GM12878 (cell line): ENCODE measurements around the gene XYLB. TPM values are rescaled to one million over a fixed set of nuclear protein-coding genes. Genes with fewer than 3 reads are reported as not detected.

Source experiments
- ATAC-seq: fragments of 200-7000 bp; cut with Tn5 transposase; 3 replicates; pipeline ENCODE4 v1.9.1; 2020; ENCODE audit warnings: mild to moderate bottlenecking, moderate library complexity
- BruUV-seq: library from RNA; stranded (reverse); fragments of 400-500 nt; replicated peaks from 2 replicates; lab custom pipeline; 2021; lab: Mats Ljungman, UMichigan
- CTCF ChIA-PET: fragments of 300-600 bp; sonication (Branson Sonifier 250); formaldehyde crosslinking; extraction: SDS; loops from one replicate; lab custom pipeline; 2021; ENCODE audit warnings: inconsistent platforms; lab: Yijun Ruan, JAX
- POLR2A ChIA-PET: fragments of 350-600 bp; formaldehyde crosslinking; extraction: SDS; loops from one replicate; lab custom pipeline; 2021; ENCODE audit warnings: inconsistent platforms; lab: Charles Lee
- RAD21 ChIA-PET: fragments of 300-600 bp; sonication (Branson Sonifier 250); formaldehyde crosslinking; loops from one replicate; lab custom pipeline; 2023; ENCODE audit warnings: antibody characterized with exemption; ENCODE audit not compliant: unreplicated experiment; lab: Charles Lee
- SMC1A ChIA-PET: fragments of 300-600 bp; sonication (Branson Sonifier 250); formaldehyde crosslinking; loops from one replicate; lab custom pipeline; 2023; ENCODE audit not compliant: unreplicated experiment, uncharacterized antibody; lab: Charles Lee
- DNase-seq: peaks from one replicate; pipeline ENCODE4 v3.0.0-alpha.2; 2011; ENCODE audit warnings: low read depth, low spot score
- FAIRE-seq: peaks from 3 replicates; lab custom pipeline; 2011; peaks lifted over from hg19 to GRCh38; lab: Jason Lieb, UNC
- H2AFZ ChIP-seq: 2 replicates; pipeline ENCODE4 v1.6.0; 2011; ENCODE audit warnings: low read depth, low read length, control low read depth; ENCODE audit not compliant: control insufficient read depth
- H3K27ac ChIP-seq: 2 replicates; pipeline ENCODE4 v1.5.1; 2011; ENCODE audit warnings: control low read depth; ENCODE audit not compliant: control insufficient read depth, insufficient read depth
- H3K27me3 ChIP-seq, 2 experiments: replicated peaks in 1 of 2; 2 replicates each; pipeline versions ENCODE4 v1.6.0 to v1.6.1; 2011; ENCODE audit warnings: low read length in 1 of 2; ENCODE audit not compliant: control insufficient read depth in 2 of 2, insufficient read depth in 2 of 2
- H3K36me3 ChIP-seq, 2 experiments: 2 replicates each; pipeline ENCODE4 v1.5.1; 2011; ENCODE audit warnings: low read length in 1 of 2; ENCODE audit not compliant: control insufficient read depth in 2 of 2, insufficient read depth in 2 of 2
- H3K4me1 ChIP-seq: 2 replicates; pipeline ENCODE4 v1.6.1; 2011; ENCODE audit warnings: mild to moderate bottlenecking, low read length, moderate library complexity, mixed read lengths; ENCODE audit not compliant: control insufficient read depth, insufficient read depth
- H3K4me2 ChIP-seq: 2 replicates; pipeline ENCODE4 v1.6.0; 2011; ENCODE audit warnings: control low read depth; ENCODE audit not compliant: control insufficient read depth, insufficient read depth
- H3K4me3 ChIP-seq: fragments of 200-600 bp; sonication (generic); 2 replicates; pipeline ENCODE4 v1.5.1; 2016
- H3K79me2 ChIP-seq: 2 replicates; pipeline ENCODE4 v1.6.0; 2011; ENCODE audit warnings: low read length; ENCODE audit not compliant: control insufficient read depth, insufficient read depth
- H3K9ac ChIP-seq: 2 replicates; pipeline ENCODE4 v1.8.0; 2011; ENCODE audit warnings: low read length, control low read depth, mixed read lengths; ENCODE audit not compliant: control insufficient read depth, insufficient read depth
- H3K9me3 ChIP-seq: replicated peaks from 3 replicates; pipeline ENCODE4 v1.5.1; 2011; ENCODE audit warnings: mild to moderate bottlenecking, low read length; ENCODE audit not compliant: control insufficient read depth, insufficient read depth
- H4K20me1 ChIP-seq: 2 replicates; pipeline ENCODE4 v1.6.0; 2011; ENCODE audit not compliant: control insufficient read depth, insufficient read depth
- BHLHE40 ChIP-seq, 2 experiments: fragments of 450-650 bp in 1 of 2; IDR thresholded peaks; 2 replicates each; pipeline ENCODE4 v1.6.1; 2011 to 2017; ENCODE audit warnings: low read depth in 2 of 2, borderline replicate concordance in 1 of 2, improper control_type of control experiment in 1 of 2, low read length in 1 of 2, mild to moderate bottlenecking in 1 of 2
- BRCA1 ChIP-seq: IDR thresholded peaks from 2 replicates; pipeline ENCODE4 v1.6.1; 2011; ENCODE audit warnings: low read depth, low read length, improper control_type of control experiment
- CEBPB ChIP-seq, 2 experiments: fragments of 150-350 bp in 1 of 2; IDR thresholded peaks; 2 replicates each; pipeline ENCODE4 v1.6.1; 2012 to 2014; ENCODE audit warnings: low read depth in 2 of 2, low read length in 2 of 2, borderline replicate concordance in 1 of 2, inconsistent platforms in 1 of 2
- CHD2 ChIP-seq: IDR thresholded peaks from 2 replicates; pipeline ENCODE4 v1.6.1; 2011; ENCODE audit warnings: low read depth, low read length, improper control_type of control experiment, borderline replicate concordance
- EZH2 ChIP-seq: IDR thresholded peaks from 2 replicates; pipeline ENCODE4 v1.6.1; 2012; ENCODE audit warnings: low read depth, mild to moderate bottlenecking, control low read depth, inconsistent platforms, low read length, borderline replicate concordance; ENCODE audit not compliant: control insufficient read depth
- HDGF ChIP-seq: fragments of 450-650 bp; IDR thresholded peaks from 2 replicates; pipeline ENCODE4 v1.6.1; 2016; ENCODE audit warnings: antibody characterized with exemption
- IKZF1 ChIP-seq: fragments of 450-650 bp; conservative IDR thresholded peaks from 2 replicates; pipeline ENCODE4 v1.6.1; 2017; ENCODE audit warnings: antibody characterized with exemption, mild to moderate bottlenecking
- IRF4 ChIP-seq: IDR thresholded peaks from 2 replicates; pipeline ENCODE4 v1.6.1; 2011; ENCODE audit warnings: low read depth, low read length
- JUNB ChIP-seq: IDR thresholded peaks from 2 replicates; pipeline ENCODE4 v1.6.1; 2016; ENCODE audit warnings: antibody characterized with exemption, mild to moderate bottlenecking
- NFIC ChIP-seq: IDR thresholded peaks from 2 replicates; pipeline ENCODE4 v1.6.1; 2012; ENCODE audit warnings: low read depth, mild to moderate bottlenecking, inconsistent platforms, low read length, moderate library complexity
- RAD21 ChIP-seq: IDR thresholded peaks from 2 replicates; pipeline ENCODE4 v1.6.1; 2011; ENCODE audit warnings: mild to moderate bottlenecking, low read depth, low read length, moderate library complexity; ENCODE audit not compliant: insufficient read depth
- RCOR1 ChIP-seq: conservative IDR thresholded peaks from 2 replicates; pipeline ENCODE4 v1.6.1; 2012; ENCODE audit warnings: low read depth, low read length, improper control_type of control experiment
- ZNF24 ChIP-seq: fragments of 450-650 bp; IDR thresholded peaks from 2 replicates; pipeline ENCODE4 v1.6.1; 2017; ENCODE audit warnings: antibody characterized with exemption, mild to moderate bottlenecking
- WGBS: methylation state at CpG from one replicate; pipeline ENCODE4 v1.1.6; 2016; ENCODE audit warnings: low lambda C conversion rate; ENCODE audit not compliant: insufficient replicate concordance, insufficient coverage; ENCODE audit errors: missing lambda C conversion rate; 5-methylcytosine and 5-hydroxymethylcytosine counted together
- in situ Hi-C: fragments of 300-500 bp; cut with MboI; formaldehyde crosslinking; loops from 9 replicates; pipeline ENCODE4 v1.14.3; 2018; ENCODE audit warnings: mixed read lengths
- intact Hi-C: fragments of 100-400 bp; cut with micrococcal nuclease; formaldehyde crosslinking; loops from one replicate; pipeline ENCODE4 v1.14.2; 2022; ENCODE audit not compliant: unreplicated experiment
- polyA plus RNA-seq, 11 experiments: library from polyadenylated mRNA; depleted of rRNA in 4 of 11; unstranded in 6 of 11; stranded (reverse) in 5 of 11; fragments of >200 nt; fragmentation: Nextera tagmentation in 4 of 11; fragmentation: Illumina TruSeq in 1 of 11; extraction: Ambion mirVana in 4 of 11; extraction: Trizol in 1 of 11; gene quantifications; 1 replicate in 1 of 11; 2 replicates in 10 of 11; pipeline versions ENCODE4 v1.2.1 to v1.2.3, GENCODE V29; 2011 to 2016; ENCODE audit warnings: inconsistent platforms in 2 of 11, missing spikeins in 2 of 11, low read depth in 1 of 11
- total RNA-seq, 4 experiments: library from RNA; depleted of rRNA in 3 of 4; stranded (reverse); fragments of >200 nt in 3 of 4; fragmentation: Illumina TruSeq in 1 of 4; extraction: Trizol in 1 of 4; gene quantifications; 2 replicates each; pipeline versions ENCODE4 v1.2.1 to v1.2.3, GENCODE V29; 2013 to 2021
- TF ChIP-seq, protein P1 (sequence below): IDR thresholded peaks from 2 replicates; pipeline ENCODE4 v1.6.1; 2011; ENCODE audit warnings: low read depth, mild to moderate bottlenecking, low read length, moderate library complexity, borderline replicate concordance; ENCODE audit errors: extremely low read depth
- TF ChIP-seq, protein P2 (sequence below): fragments of 150-350 bp; IDR thresholded peaks from 2 replicates; pipeline ENCODE4 v1.6.1; 2016; ENCODE audit warnings: low read depth, low read length
- TF ChIP-seq, protein P3 (sequence below), 3 experiments: IDR thresholded peaks in 2 of 3; conservative IDR thresholded peaks in 1 of 3; 2 replicates each; pipeline ENCODE4 v1.5.1; 2011; ENCODE audit warnings: low read depth in 3 of 3, low read length in 3 of 3, mild to moderate bottlenecking in 3 of 3, control low read depth in 2 of 3, moderate library complexity in 2 of 3, inconsistent platforms in 1 of 3, mixed read lengths in 1 of 3; ENCODE audit not compliant: control insufficient read depth in 2 of 3, insufficient read depth in 1 of 3; ENCODE audit errors: extremely low read depth in 1 of 3
- TF ChIP-seq, protein P4 (sequence below): fragments of 450-650 bp; IDR thresholded peaks from 2 replicates; pipeline ENCODE4 v1.6.1; 2016; ENCODE audit warnings: mild to moderate bottlenecking

The XYLB gene
- total and polyA plus RNA-seq, 10 of the 15 experiments (the other 5 are each of a cell fraction or from before 2014, with no cell fraction given) = 0.60 to 6.1 (median 3.5) TPM

DNA sequence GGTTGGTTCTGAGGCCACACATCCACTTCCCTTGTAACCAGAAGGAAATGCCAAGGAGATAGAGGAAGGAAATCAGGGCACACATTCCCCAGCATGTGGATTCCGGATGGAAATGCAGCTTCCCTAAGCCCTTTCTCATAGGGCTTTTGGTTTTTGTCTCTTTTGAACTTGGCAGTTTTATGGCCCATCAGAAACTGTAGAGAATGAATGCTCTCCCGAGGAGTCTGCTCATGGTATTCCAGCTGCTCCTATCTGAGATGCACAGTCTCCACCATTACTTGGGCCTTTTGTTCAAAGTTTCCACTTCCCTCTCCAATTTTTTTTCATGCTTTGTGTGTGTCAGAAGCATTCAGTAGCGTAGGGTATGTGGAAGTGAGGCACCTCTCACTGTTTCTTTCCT lies 21.2 kb downstream of the XYLB start:
- FAIRE-seq (no peak), DNase-seq (no peak), ATAC-seq (no peak)
- ChIA-PET SMC1A (no interaction called here), RAD21 (no interaction called here), CTCF (no interaction called here), POLR2A (no interaction called here)
- Histone ChIP-seq H3K27me3 (no peaks in the 10 kb centered on the region), H3K27ac (no peak overlapping the region), H2AFZ (no peak overlapping the region), H3K79me2 (no peaks in the 10 kb centered on the region), H3K36me3 (peaks cover 0 to 8% of the 10 kb centered on the region in 2 experiments; a peak in 3 of 4 replicates), H3K4me3 (no peak overlapping the region), H3K4me1 (no peaks in the 10 kb centered on the region), H4K20me1 (no peaks in the 10 kb centered on the region), H3K9me3 (no peaks in the 10 kb centered on the region), H3K9ac (no peak overlapping the region), H3K4me2 (no peak overlapping the region)
- BruUV-seq = no TSS peak
- WGBS = 91% methylated on average over 3 of the region's 3 CpGs
- in situ Hi-C loops (no loop called here), intact Hi-C loops (loop anchor here (5.0 kb wide), 1 partner anchor 115 kb away; no protein-coding TSS in a partner anchor)
- no peak for TF ChIP-seq BRCA1
- no peak for TF ChIP-seq BHLHE40 (IDR thresholded peaks at IDR 0.05; ENCODE audit: borderline replicate concordance in 1 of 2, low read depth in 2 of 2, low read length in 1 of 2)
- no peak for TF ChIP-seq JUNB
- TF ChIP-seq, protein P1, sequence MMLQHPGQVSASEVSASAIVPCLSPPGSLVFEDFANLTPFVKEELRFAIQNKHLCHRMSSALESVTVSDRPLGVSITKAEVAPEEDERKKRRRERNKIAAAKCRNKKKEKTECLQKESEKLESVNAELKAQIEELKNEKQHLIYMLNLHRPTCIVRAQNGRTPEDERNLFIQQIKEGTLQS = no peak
- TF ChIP-seq CHD2 = no peak
- no peak for TF ChIP-seq HDGF
- TF ChIP-seq CEBPB (IDR thresholded peaks at IDR 0.05; ENCODE audit: borderline replicate concordance in 1 of 2, low read depth in 2 of 2, low read length in 2 of 2) = no peak
- no peak for TF ChIP-seq IKZF1
- TF ChIP-seq, protein P2, sequence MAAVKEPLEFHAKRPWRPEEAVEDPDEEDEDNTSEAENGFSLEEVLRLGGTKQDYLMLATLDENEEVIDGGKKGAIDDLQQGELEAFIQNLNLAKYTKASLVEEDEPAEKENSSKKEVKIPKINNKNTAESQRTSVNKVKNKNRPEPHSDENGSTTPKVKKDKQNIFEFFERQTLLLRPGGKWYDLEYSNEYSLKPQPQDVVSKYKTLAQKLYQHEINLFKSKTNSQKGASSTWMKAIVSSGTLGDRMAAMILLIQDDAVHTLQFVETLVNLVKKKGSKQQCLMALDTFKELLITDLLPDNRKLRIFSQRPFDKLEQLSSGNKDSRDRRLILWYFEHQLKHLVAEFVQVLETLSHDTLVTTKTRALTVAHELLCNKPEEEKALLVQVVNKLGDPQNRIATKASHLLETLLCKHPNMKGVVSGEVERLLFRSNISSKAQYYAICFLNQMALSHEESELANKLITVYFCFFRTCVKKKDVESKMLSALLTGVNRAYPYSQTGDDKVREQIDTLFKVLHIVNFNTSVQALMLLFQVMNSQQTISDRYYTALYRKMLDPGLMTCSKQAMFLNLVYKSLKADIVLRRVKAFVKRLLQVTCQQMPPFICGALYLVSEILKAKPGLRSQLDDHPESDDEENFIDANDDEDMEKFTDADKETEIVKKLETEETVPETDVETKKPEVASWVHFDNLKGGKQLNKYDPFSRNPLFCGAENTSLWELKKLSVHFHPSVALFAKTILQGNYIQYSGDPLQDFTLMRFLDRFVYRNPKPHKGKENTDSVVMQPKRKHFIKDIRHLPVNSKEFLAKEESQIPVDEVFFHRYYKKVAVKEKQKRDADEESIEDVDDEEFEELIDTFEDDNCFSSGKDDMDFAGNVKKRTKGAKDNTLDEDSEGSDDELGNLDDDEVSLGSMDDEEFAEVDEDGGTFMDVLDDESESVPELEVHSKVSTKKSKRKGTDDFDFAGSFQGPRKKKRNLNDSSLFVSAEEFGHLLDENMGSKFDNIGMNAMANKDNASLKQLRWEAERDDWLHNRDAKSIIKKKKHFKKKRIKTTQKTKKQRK = no peak
- TF ChIP-seq ZNF24 = no peak
- TF ChIP-seq, protein P3, sequence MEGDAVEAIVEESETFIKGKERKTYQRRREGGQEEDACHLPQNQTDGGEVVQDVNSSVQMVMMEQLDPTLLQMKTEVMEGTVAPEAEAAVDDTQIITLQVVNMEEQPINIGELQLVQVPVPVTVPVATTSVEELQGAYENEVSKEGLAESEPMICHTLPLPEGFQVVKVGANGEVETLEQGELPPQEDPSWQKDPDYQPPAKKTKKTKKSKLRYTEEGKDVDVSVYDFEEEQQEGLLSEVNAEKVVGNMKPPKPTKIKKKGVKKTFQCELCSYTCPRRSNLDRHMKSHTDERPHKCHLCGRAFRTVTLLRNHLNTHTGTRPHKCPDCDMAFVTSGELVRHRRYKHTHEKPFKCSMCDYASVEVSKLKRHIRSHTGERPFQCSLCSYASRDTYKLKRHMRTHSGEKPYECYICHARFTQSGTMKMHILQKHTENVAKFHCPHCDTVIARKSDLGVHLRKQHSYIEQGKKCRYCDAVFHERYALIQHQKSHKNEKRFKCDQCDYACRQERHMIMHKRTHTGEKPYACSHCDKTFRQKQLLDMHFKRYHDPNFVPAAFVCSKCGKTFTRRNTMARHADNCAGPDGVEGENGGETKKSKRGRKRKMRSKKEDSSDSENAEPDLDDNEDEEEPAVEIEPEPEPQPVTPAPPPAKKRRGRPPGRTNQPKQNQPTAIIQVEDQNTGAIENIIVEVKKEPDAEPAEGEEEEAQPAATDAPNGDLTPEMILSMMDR (IDR thresholded peaks at IDR 0.05 in 2 of 3, conservative IDR thresholded peaks at IDR 0.05 in 1 of 3; ENCODE audit: control insufficient read depth in 2 of 3, extremely low read depth in 1 of 3, insufficient read depth in 1 of 3, low read depth in 3 of 3, low read length in 3 of 3) = no peak
- TF ChIP-seq IRF4 = no peak
- TF ChIP-seq, protein P4, sequence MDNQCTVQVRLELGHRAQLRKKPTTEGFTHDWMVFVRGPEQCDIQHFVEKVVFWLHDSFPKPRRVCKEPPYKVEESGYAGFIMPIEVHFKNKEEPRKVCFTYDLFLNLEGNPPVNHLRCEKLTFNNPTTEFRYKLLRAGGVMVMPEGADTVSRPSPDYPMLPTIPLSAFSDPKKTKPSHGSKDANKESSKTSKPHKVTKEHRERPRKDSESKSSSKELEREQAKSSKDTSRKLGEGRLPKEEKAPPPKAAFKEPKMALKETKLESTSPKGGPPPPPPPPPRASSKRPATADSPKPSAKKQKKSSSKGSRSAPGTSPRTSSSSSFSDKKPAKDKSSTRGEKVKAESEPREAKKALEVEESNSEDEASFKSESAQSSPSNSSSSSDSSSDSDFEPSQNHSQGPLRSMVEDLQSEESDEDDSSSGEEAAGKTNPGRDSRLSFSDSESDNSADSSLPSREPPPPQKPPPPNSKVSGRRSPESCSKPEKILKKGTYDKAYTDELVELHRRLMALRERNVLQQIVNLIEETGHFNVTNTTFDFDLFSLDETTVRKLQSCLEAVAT = no peak
- no peak for TF ChIP-seq RCOR1
- TF ChIP-seq RAD21 = no peak
- TF ChIP-seq NFIC = no peak
- TF ChIP-seq EZH2 = no peak
